Thyroid gland (tissue), 4 donors: ENCODE data around the gene PLEKHA7.

Experiments
- CTCF ChIP-seq, 6 experiments: fragments of 200-600 bp in 3 of 6; fragments of 450-650 bp in 3 of 6; sonication (generic) in 3 of 6; IDR thresholded peaks; one replicate each; pipeline ENCODE4 v1.5.1; 2016 to 2019; ENCODE audit warnings: antibody characterized with exemption in 6 of 6, mild to moderate bottlenecking in 2 of 6, inconsistent platforms in 1 of 6, moderate library complexity in 1 of 6
- POLR2A ChIP-seq, 2 donors: fragments of 450-650 bp; IDR thresholded peaks; one replicate each; pipeline ENCODE4 v1.6.1; 2017; ENCODE audit warnings: antibody characterized with exemption in 2 of 2, mild to moderate bottlenecking in 2 of 2, moderate library complexity in 1 of 2

GRCh38 chr11:16750417-16750816 is 263.8 kb downstream of the PLEKHA7 start:
- no peak for TF ChIP-seq CTCF (IDR thresholded peaks at IDR 0.05)
- TF ChIP-seq POLR2A (IDR thresholded peaks at IDR 0.05) = no peak
